ENCODE results near the gene RBAK.

GRCh38 chr7:4998910-4999309 lies 46.8 kb upstream of the RBAK start:
- no peak for TF ChIP-seq EZH2 (IDR thresholded peaks at IDR 0.05; ENCODE audit: insufficient read depth, poor library complexity, severe bottlenecking)
- TF ChIP-seq EZH2phosphoT487 (IDR thresholded peaks at IDR 0.05; ENCODE audit: insufficient read depth, low read depth) = no peak

Data from GM23248 (cell line).